IMR-90 (cell line): ENCODE data around the gene MAN1C1. TPM values are rescaled to one million over a fixed set of nuclear protein-coding genes. Genes with fewer than 3 reads are reported as not detected.

ENCODE experiments used
- ATAC-seq: fragments of 200-7000 bp; cut with Tn5 transposase; 2 replicates; pipeline ENCODE4 v1.9.1; 2020; ENCODE audit warnings: low read depth, mild to moderate bottlenecking, moderate library complexity
- BruUV-seq: library from RNA; stranded (reverse); fragments of 400-500 nt; replicated peaks from 2 replicates; lab custom pipeline; 2021; lab: Mats Ljungman, UMichigan
- CTCF ChIA-PET: fragments of 300-600 bp; formaldehyde crosslinking; extraction: SDS; loops from one replicate; lab custom pipeline; 2021; ENCODE audit warnings: antibody characterized with exemption; lab: Yijun Ruan, JAX
- POLR2A ChIA-PET: fragments of 300-600 bp; sonication (Branson Sonifier 250); formaldehyde crosslinking; loops from one replicate; lab custom pipeline; 2022; ENCODE audit warnings: antibody characterized with exemption; ENCODE audit not compliant: unreplicated experiment; lab: Charles Lee
- DNase-seq: peaks from one replicate; pipeline ENCODE4 v3.0.0; 2013
- H2AFZ ChIP-seq: replicated peaks from 2 replicates; pipeline ENCODE3; 2013; ENCODE audit warnings: low read length, mild to moderate bottlenecking; ENCODE audit not compliant: poor library complexity
- H2AK5ac ChIP-seq: 2 replicates; pipeline ENCODE4 v1.6.1; 2013; ENCODE audit warnings: low read depth, low read length, inconsistent platforms
- H2AK9ac ChIP-seq: replicated peaks from 2 replicates; pipeline ENCODE3; 2013; ENCODE audit warnings: mild to moderate bottlenecking, low read depth, low read length, moderate library complexity; ENCODE audit not compliant: poor library complexity
- H2BK120ac ChIP-seq: 2 replicates; pipeline ENCODE4 v1.6.1; 2013; ENCODE audit warnings: low read depth, low read length, inconsistent platforms
- H2BK15ac ChIP-seq: 3 replicates; pipeline ENCODE4 v1.6.1; 2013; ENCODE audit warnings: low read depth, low read length, inconsistent platforms
- H2BK20ac ChIP-seq: 2 replicates; pipeline ENCODE4 v1.6.1; 2013; ENCODE audit warnings: low read depth, mild to moderate bottlenecking, inconsistent platforms, low read length, moderate library complexity
- H2BK5ac ChIP-seq: 2 replicates; pipeline ENCODE4 v1.6.1; 2013; ENCODE audit warnings: mild to moderate bottlenecking, low read depth, low read length, inconsistent platforms; ENCODE audit not compliant: poor library complexity, severe bottlenecking
- H3K14ac ChIP-seq: replicated peaks from 2 replicates; pipeline ENCODE4 v1.6.1; 2013; ENCODE audit warnings: low read depth, low read length, inconsistent platforms
- H3K18ac ChIP-seq: 2 replicates; pipeline ENCODE4 v1.6.1; 2013; ENCODE audit warnings: low read depth, low read length, control low read depth
- H3K23ac ChIP-seq: 2 replicates; pipeline ENCODE4 v1.6.1; 2013; ENCODE audit warnings: low read depth, low read length, inconsistent platforms
- H3K27ac ChIP-seq: 2 replicates; pipeline ENCODE4 v1.5.1; 2013; ENCODE audit warnings: mild to moderate bottlenecking, control low read depth, low read length; ENCODE audit not compliant: insufficient read depth
- H3K27me3 ChIP-seq: 2 replicates; pipeline ENCODE4 v1.6.1; 2013; ENCODE audit warnings: low read length; ENCODE audit not compliant: control insufficient read depth, insufficient read depth
- H3K36me3 ChIP-seq: 2 replicates; pipeline ENCODE4 v1.6.1; 2013; ENCODE audit warnings: low read length, mixed read lengths; ENCODE audit not compliant: control insufficient read depth, insufficient read depth
- H3K4ac ChIP-seq: 2 replicates; pipeline ENCODE4 v1.6.1; 2013; ENCODE audit warnings: low read depth, low read length, inconsistent platforms
- H3K4me1 ChIP-seq: 2 replicates; pipeline ENCODE4 v1.6.1; 2013; ENCODE audit warnings: low read length, mixed read lengths; ENCODE audit not compliant: control insufficient read depth, insufficient read depth
- H3K4me2 ChIP-seq: 2 replicates; pipeline ENCODE4 v1.6.1; 2013; ENCODE audit warnings: low read depth, mild to moderate bottlenecking, control low read depth, low read length, moderate library complexity
- H3K4me3 ChIP-seq: 2 replicates; pipeline ENCODE4 v1.5.1; 2013; ENCODE audit warnings: low read depth, mild to moderate bottlenecking, control low read depth, low read length, moderate library complexity; ENCODE audit not compliant: insufficient read depth
- H3K56ac ChIP-seq: 2 replicates; pipeline ENCODE4 v1.6.1; 2013; ENCODE audit warnings: low read length, inconsistent platforms; ENCODE audit not compliant: insufficient read depth; ENCODE audit errors: extremely low read depth
- H3K79me1 ChIP-seq, 2 experiments: 2 replicates each; pipeline ENCODE4 v1.6.1; 2013; ENCODE audit warnings: low read length in 2 of 2, inconsistent platforms in 1 of 2, low read depth in 1 of 2
- H3K9ac ChIP-seq: 2 replicates; pipeline ENCODE4 v1.6.1; 2013; ENCODE audit warnings: low read depth, low read length, control low read depth
- H3K9me1 ChIP-seq: 2 replicates; pipeline ENCODE4 v1.6.1; 2013; ENCODE audit warnings: low read length, inconsistent platforms; ENCODE audit not compliant: insufficient read depth
- H3K9me3 ChIP-seq: 2 replicates; pipeline ENCODE4 v1.6.1; 2013; ENCODE audit warnings: low read length; ENCODE audit not compliant: control insufficient read depth, insufficient read depth
- H4K20me1 ChIP-seq: 2 replicates; pipeline ENCODE4 v1.6.1; 2013; ENCODE audit warnings: low read length, inconsistent platforms; ENCODE audit not compliant: insufficient read depth
- H4K5ac ChIP-seq: 2 replicates; pipeline ENCODE4 v1.6.1; 2013; ENCODE audit warnings: mild to moderate bottlenecking, low read depth, low read length, control low read depth
- H4K8ac ChIP-seq, 2 experiments: 2 replicates each; pipeline ENCODE4 v1.6.1; 2013; ENCODE audit warnings: low read depth in 2 of 2, low read length in 2 of 2, control low read depth in 1 of 2, inconsistent platforms in 1 of 2
- H4K91ac ChIP-seq: 2 replicates; pipeline ENCODE4 v1.6.1; 2013; ENCODE audit warnings: low read depth, low read length, inconsistent platforms; ENCODE audit not compliant: insufficient read depth
- BHLHE40 ChIP-seq: fragments of 150-350 bp; IDR thresholded peaks from 2 replicates; pipeline ENCODE4 v1.6.1; 2016; ENCODE audit warnings: mild to moderate bottlenecking, low read depth, low read length
- CEBPB ChIP-seq: IDR thresholded peaks from 2 replicates; pipeline ENCODE4 v1.6.1; 2012; ENCODE audit warnings: low read depth, low read length, improper control_type of control experiment
- CHD1 ChIP-seq: IDR thresholded peaks from 2 replicates; pipeline ENCODE4 v1.6.1; 2012; ENCODE audit warnings: low read depth, low read length, improper control_type of control experiment
- CTCF ChIP-seq: conservative IDR thresholded peaks from 2 replicates; pipeline ENCODE4 v1.5.1; 2012; ENCODE audit warnings: mild to moderate bottlenecking, low read depth, low read length, improper control_type of control experiment
- FOS ChIP-seq: fragments of 150-350 bp; IDR thresholded peaks from 2 replicates; pipeline ENCODE4 v1.6.1; 2016; ENCODE audit warnings: low read depth, low read length
- MAFK ChIP-seq: IDR thresholded peaks from 2 replicates; pipeline ENCODE4 v1.6.1; 2012; ENCODE audit warnings: low read depth, low read length, improper control_type of control experiment
- MAZ ChIP-seq: IDR thresholded peaks from 2 replicates; pipeline ENCODE4 v1.6.1; 2012; ENCODE audit warnings: low read depth, mild to moderate bottlenecking, low read length, improper control_type of control experiment, moderate library complexity, borderline replicate concordance
- MXI1 ChIP-seq: IDR thresholded peaks from 2 replicates; pipeline ENCODE4 v1.6.1; 2012; ENCODE audit warnings: low read depth, mild to moderate bottlenecking, low read length, moderate library complexity, borderline replicate concordance
- NFE2L2 ChIP-seq: fragments of 150-350 bp; IDR thresholded peaks from 2 replicates; pipeline ENCODE4 v1.6.1; 2016; ENCODE audit warnings: low read depth, mild to moderate bottlenecking, low read length
- POLR2A ChIP-seq: IDR thresholded peaks from 2 replicates; pipeline ENCODE4 v1.6.1; 2012; ENCODE audit warnings: mild to moderate bottlenecking, low read depth, low read length
- RAD21 ChIP-seq: IDR thresholded peaks from 2 replicates; pipeline ENCODE4 v1.6.1; 2012; ENCODE audit warnings: low read length, improper control_type of control experiment
- RCOR1 ChIP-seq: IDR thresholded peaks from 2 replicates; pipeline ENCODE4 v1.6.1; 2012; ENCODE audit warnings: mild to moderate bottlenecking, low read length, improper control_type of control experiment; ENCODE audit not compliant: insufficient replicate concordance
- RFX5 ChIP-seq: IDR thresholded peaks from 2 replicates; pipeline ENCODE4 v1.8.0; 2012; ENCODE audit warnings: low read depth, mild to moderate bottlenecking, low read length, moderate library complexity
- SMC3 ChIP-seq: fragments of 150-350 bp; IDR thresholded peaks from 2 replicates; pipeline ENCODE4 v1.6.1; 2016; ENCODE audit warnings: low read depth, mild to moderate bottlenecking, antibody characterized with exemption, low read length, moderate library complexity
- USF2 ChIP-seq: fragments of 150-350 bp; IDR thresholded peaks from 2 replicates; pipeline ENCODE4 v1.6.1; 2017; ENCODE audit warnings: mild to moderate bottlenecking, antibody characterized with exemption, low read length, low read depth
- WGBS, 2 experiments: methylation state at CpG; one replicate each; pipeline versions ENCODE4 v1.1.5 to v1.1.7; 2013; ENCODE audit warnings: missing lambda C conversion rate in 2 of 2; ENCODE audit not compliant: insufficient read length in 1 of 2; ENCODE audit errors: extremely low coverage in 2 of 2; 5-methylcytosine and 5-hydroxymethylcytosine counted together
- dilution Hi-C: fragments of 300-500 bp; cut with HindIII; formaldehyde crosslinking; loops from one replicate; pipeline ENCODE4 v1.14.3; 2018; ENCODE audit warnings: low sequenced_read_pairs; ENCODE audit not compliant: unreplicated experiment
- in situ Hi-C: fragments of 300-500 bp; cut with MboI; formaldehyde crosslinking; loops from 3 replicates; pipeline ENCODE4 v1.14.3; 2019; ENCODE audit warnings: low sequenced_read_pairs, inconsistent platforms, mixed read lengths
- intact Hi-C: fragments of 100-400 bp; cut with micrococcal nuclease; formaldehyde crosslinking; loops from 2 replicates; pipeline ENCODE4 v1.10.0; 2022
- polyA plus RNA-seq, 3 experiments: library from polyadenylated mRNA; depleted of rRNA; stranded (reverse); fragments of >200 nt; gene quantifications; 2 replicates each; pipeline ENCODE4 v1.2.3, GENCODE V29; 2012; ENCODE audit warnings: low replicate concordance in 1 of 3
- total RNA-seq: library from RNA; depleted of rRNA; stranded (reverse); fragments of >200 nt; gene quantifications from 2 replicates; pipeline ENCODE4 v1.2.3, GENCODE V29; 2012

The MAN1C1 gene
- total and polyA plus RNA-seq, 2 of the 4 experiments (the other 2 are of a cell fraction), result 3.2 to 11.3 TPM

- dilution Hi-C loops, result no loop called here
- ATAC-seq, result no peak
- BruUV-seq, result no TSS peak
- ChIA-PET POLR2A (no interaction called here), CTCF (interaction anchor here (1.3 kb wide), 1 partner anchor 69 kb away, joined by 3 read pairs; no protein-coding TSS in a partner anchor)
- Histone ChIP-seq H2AFZ (no peak overlapping the region), H2AK5ac (0 out of 2 replicates have a peak overlapping the region, but pooled peaks have one; percentile 14), H4K20me1 (peaks cover 17% of the 10 kb centered on the region; the same call in 1 of the 2 replicates), H2AK9ac (no peak overlapping the region), H2BK5ac (no peak overlapping the region), H3K4me3 (no peak overlapping the region), H4K8ac (no peak overlapping the region), H2BK120ac (no peak overlapping the region), H3K9me3 (no peaks in the 10 kb centered on the region), H3K14ac (no peak overlapping the region), H3K4ac (no peak overlapping the region), H3K27me3 (no peaks in the 10 kb centered on the region), H3K27ac (no peak overlapping the region), H3K18ac (no peak overlapping the region), H3K4me2 (no peak overlapping the region), H3K36me3 (no peaks in the 10 kb centered on the region; the same call in 1 of the 2 replicates), H3K79me1 (peaks cover 5 to 19% of the 10 kb centered on the region in 2 experiments; a peak in 2 of 4 replicates), H3K23ac (no peak overlapping the region), H3K9me1 (0 out of 2 replicates have a peak, but pooled peaks cover 2% of the 10 kb centered on the region), H4K91ac (no peak overlapping the region), H3K56ac (no peak overlapping the region), H2BK20ac (no peak overlapping the region), H3K9ac (no peak overlapping the region), H3K4me1 (peaks cover 4% of the 10 kb centered on the region; the same call in 1 of the 2 replicates), H4K5ac (no peak overlapping the region), H2BK15ac (no peak overlapping the region)
- TF ChIP-seq CEBPB (no peak), RAD21 (no peak), CHD1 (no peak), BHLHE40 (no peak), RFX5 (no peak), RCOR1 (no peak), MXI1 (no peak), FOS (no peak), POLR2A (no peak), USF2 (no peak), SMC3 (no peak), MAFK (no peak), MAZ (no peak), CTCF (no peak), NFE2L2 (no peak)
- intact Hi-C loops, result no loop called here
- in situ Hi-C loops, result no loop called here
- WGBS, 2 experiments, result no CpG with 5 or more reads among the region's 4 CpGs
- no peak for DNase-seq
Measured at GRCh38 chr1:25623007-25623406, 6.4 kb downstream of the MAN1C1 start.
